HG02884 (cell line): ENCODE data around the gene COX17.

Experiments used
- ATAC-seq: cut with Tn5 transposase; IDR thresholded peaks from one replicate; pipeline ENCODE4 v1.9.1; 2021; ENCODE audit warnings: mild to moderate bottlenecking, moderate library complexity; ENCODE audit not compliant: unreplicated experiment

The COX17 gene

GRCh38 chr3:119625451-119626153 is 51.6 kb downstream of the COX17 start:
- ATAC-seq, result no peak

GRCh38 chr3:119624002-119624720 is 53.0 kb downstream of the COX17 start:
- no peak for ATAC-seq

GRCh38 chr3:119620899-119621298 is 56.3 kb downstream of the COX17 start:
- no peak for ATAC-seq
